Stimulated activated naive CD8-positive, alpha-beta T cell treated with anti-CD3 and anti-CD28 coated beads, Interleukin-15, Interleukin-2, amounts not matched to agents 100 U/mL and 50 U/mL, for 24 hours (primary cell): ENCODE measurements around the gene DCK.
"Not testable (repeated sequence)": the region's sequence is repeated elsewhere in the genome, so short reads cannot be mapped to it uniquely, and the experiment has no call there.

Experiments used
- ATAC-seq: fragments of 150-1000 bp; cut with Tn5 transposase; one replicate; pipeline ENCODE4 v1.10.0; 2021
- DNase-seq: peaks from one replicate; pipeline ENCODE4 v3.0.0; 2021

DCK gene

GRCh38 chr4:70993181-70994068 lies at the start of gene DCK:
TSS of gene DCK (plus strand) at chr4:70993649. CDS start at chr4:70993836, 187 bp downstream.
- peak; percentile 91 for DNase-seq

GRCh38 chr4:70945046-70945445 lies 48.4 kb upstream of the DCK start:
- ATAC-seq (no peak), DNase-seq (no peak)

More at GRCh38 chr4:70993181-70994068, at the start of gene DCK:
- peak; percentile 94 for ATAC-seq

- no peak for ATAC-seq
These were observed 47.9 kb upstream of the DCK start for GRCh38 chr4:70945452-70946055.

DNA sequence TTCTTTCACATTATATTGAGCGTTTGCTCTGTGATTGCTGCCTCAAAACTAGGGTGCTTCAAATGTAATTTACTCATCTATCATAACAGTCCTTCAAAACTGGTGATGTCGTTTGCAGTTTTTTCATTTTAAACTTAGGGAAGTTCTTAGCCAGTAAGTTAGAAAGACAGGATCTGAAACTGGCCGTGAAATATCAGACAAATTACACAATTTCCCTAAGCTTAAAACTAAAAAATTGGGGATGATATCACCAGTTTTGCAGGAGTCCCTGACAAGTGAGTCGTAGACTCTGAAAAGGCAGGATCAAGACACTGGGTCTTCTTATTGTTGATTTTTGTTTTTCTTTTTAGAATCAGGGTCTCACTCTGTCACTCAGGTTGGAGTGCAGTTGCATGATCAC lies 46.5 kb upstream of the DCK start:
- DNase-seq: no peak
- ATAC-seq: no peak

More at GRCh38 chr4:70945452-70946055, 47.9 kb upstream of the DCK start:
- DNase-seq: no peak

DNA sequence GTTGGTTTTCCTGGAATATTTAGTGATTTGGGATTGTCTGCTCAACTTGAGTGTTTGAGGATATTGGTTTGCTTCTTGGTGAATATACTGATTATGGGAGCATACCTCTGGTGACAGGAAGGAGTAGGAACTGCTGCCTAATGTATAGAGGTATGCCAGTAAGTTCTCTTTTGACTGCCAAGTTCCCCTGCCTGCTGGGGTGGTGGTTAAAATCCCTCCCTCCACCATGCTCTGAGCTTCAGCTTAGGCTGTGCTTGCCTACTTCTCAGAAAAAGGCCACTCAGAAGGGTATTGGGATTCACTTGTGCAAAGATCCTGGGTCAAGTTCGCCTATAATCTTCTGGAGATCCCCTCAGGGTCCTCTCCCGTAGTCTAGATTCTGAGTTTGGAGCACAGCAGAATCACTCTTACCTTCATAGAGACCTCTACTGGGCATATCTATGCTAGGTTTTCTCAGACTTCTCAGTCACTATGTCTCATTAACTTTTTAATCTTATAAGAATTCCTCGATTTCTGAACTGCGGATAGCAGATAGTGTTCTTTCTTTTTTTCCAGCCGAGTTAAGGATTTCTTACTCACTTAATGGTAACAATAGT lies 44.7 kb upstream of the DCK start:
- ATAC-seq: no peak

DNA sequence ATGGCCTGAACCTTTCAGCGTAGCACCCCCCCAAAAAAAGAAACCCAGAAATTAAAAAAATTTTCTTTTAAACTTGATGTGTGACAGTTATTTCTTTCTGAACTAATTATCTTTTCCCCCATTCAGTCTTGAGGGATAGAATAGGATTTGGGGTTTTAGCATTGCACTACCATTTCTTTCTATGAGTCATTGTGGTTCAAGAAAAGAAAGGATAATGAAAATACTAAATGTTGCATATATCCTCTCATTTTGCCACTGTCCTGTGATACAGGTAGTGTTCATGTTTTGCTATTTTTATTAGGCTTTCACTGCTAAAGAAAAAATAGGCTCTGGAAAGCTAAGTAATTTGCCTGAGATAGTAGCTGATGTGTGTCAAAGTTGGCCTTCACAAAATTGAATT lies 39.4 kb upstream of the DCK start:
- no peak for ATAC-seq
- no peak for DNase-seq

More for the DNA sequence above, 44.7 kb upstream of the DCK start:
- no peak for DNase-seq

GRCh38 chr4:70956549-70957210 lies 36.8 kb upstream of the DCK start:
- ATAC-seq (no peak), DNase-seq (no peak)

DNA sequence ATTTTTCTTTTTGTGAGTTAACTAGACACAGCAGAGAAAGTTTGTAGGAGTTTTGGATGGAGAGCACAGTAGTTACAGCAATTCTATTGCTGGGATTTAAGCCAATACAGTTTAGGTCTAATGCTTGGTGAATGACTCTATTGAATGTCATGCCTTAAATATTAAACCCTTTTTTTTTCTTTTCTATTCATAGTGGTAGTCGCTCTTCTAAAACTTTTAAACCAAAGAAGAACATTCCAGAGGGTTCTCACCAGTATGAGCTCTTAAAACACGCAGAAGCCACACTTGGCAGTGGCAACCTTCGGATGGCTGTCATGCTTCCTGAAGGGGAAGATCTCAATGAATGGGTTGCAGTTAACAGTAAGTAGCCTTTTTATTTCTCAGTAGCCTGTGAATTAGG lies 34.8 kb upstream of the DCK start:
- DNase-seq: no peak
- ATAC-seq: no peak

DNA sequence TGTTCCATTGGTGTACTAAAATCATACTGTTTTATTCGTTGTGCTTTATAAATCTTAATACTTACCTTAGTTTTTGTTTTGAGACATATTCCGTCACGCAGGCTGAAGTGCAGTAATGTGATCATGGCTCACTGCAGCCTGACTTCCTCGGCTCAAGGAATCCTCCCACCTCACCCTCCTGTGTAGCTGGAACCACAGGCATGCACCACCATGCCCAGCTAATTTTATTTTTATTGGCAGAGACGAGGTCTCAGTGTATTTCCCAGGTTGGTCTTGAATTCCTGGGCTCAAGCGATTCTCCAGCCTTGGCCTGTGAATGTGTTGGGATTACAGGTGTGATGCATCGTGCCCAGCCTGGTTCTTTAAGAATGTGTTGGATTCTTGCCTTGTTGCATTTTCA lies 24.4 kb upstream of the DCK start:
- no peak for DNase-seq
- ATAC-seq: no peak

DNA sequence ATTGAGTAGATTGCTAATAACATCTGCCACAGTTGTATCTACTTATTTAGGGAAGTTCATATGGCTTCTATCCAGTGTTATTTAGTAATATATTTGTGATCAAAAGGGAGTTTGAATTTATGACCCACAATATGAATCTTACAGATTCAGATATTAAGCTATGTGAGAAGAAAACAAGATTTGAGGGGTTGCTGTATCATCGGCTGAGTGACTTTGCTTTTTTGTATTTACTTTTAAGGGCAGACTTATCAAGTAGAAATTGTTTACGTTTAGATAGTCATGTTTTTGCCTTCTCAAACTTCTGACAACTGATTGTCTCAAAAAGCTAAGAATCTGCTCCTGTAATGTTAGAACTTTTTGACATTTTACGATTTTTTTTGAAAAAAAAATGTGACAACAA lies 17.2 kb upstream of the DCK start:
- ATAC-seq (no peak), DNase-seq (no peak)

GRCh38 chr4:70979445-70980008 lies 13.9 kb upstream of the DCK start:
- DNase-seq: no peak
- no peak for ATAC-seq

- DNase-seq: no peak
- no peak for ATAC-seq
These were observed 13.3 kb upstream of the DCK start for GRCh38 chr4:70980196-70980595.

DNA sequence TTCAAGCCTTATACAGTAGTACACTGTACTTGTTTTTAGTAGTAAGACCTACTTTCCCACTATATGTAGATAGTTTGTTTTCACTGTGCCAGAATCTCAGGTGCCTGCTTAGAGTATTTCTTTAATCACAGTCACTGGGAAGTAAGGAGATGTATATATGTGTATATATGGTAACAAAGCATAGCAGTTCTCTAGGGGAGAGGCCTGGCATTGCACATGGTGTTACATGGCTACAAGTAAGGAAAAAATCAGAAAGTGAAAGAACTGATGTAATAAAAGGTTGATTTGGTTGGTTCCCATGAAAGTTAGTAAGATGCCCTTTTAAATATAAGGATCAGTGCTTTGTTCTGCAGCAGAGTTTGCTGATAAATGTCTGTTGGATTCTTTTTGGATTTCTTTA lies 9.3 kb upstream of the DCK start:
- DNase-seq: no peak

GRCh38 chr4:70984589-70984988 lies 8.9 kb upstream of the DCK start:
- ATAC-seq (no peak), DNase-seq (no peak)

More for the DNA sequence above, 9.3 kb upstream of the DCK start:
- ATAC-seq: no peak

GRCh38 chr4:70991596-70991995 lies 1.9 kb upstream of the DCK start:
- ATAC-seq: no peak
- DNase-seq: no peak

- DNase-seq: no peak
- no peak for ATAC-seq
These were observed 1.0 kb upstream of the DCK start for GRCh38 chr4:70992391-70992881.

DNA sequence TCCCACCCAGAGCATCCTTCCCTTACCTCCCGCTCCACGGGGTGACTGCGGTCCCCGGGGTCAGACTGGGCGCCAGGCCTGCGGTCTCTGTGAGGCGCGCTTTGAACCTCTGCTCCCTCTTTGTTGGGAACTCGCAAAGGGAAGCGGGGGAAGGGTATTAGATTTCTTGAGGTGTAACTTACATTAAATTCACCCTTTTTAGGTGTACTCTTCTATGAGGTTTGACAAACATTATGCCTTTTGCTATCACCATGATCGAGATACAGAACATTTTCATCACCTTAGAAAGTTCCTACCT lies 569 bp downstream of the DCK start:
- DNase-seq (no peak), ATAC-seq (no peak)

- ATAC-seq: no peak
These were observed 1.1 kb downstream of the DCK start for GRCh38 chr4:70994387-70995099.

DNA sequence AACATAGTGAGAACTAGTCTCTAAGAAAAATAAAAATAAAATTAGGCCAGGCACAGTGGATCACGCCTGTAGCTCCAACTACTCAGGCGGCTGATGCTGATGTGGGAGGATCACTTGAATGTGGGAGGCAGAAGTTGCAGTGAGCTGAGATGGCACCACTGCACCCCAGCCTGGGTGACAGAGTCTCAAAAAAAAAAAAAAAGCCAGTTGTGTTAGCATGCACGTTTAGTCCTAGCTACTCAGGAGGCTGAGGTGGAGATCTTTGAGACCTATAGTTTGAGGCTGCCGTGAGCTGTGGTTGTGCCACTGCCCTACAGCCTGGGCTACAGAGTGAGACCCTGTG lies 2.5 kb downstream of the DCK start:
- DNase-seq (no peak), ATAC-seq (peak; percentile 7)

More at GRCh38 chr4:70994387-70995099, 1.1 kb downstream of the DCK start:
- no peak for DNase-seq

DNA sequence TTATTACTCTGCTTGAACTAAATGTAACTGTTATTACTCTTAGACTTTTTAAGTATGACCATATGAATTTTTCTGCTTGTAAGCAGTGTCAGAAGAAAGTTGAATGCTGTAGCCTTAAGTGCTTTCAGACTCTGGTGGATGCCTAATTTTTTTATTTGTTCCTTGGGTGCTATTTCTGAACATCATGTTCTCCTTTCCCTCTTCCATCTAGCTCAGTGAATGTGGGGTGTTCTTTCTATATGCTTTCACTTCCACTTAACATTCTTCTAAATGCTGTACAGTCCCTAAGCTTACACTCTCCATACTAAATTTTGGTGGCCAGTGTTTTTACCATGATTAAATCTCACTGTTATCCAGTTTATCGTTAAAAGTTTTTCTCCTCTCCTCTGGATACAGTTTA lies 3.6 kb downstream of the DCK start:
- no peak for DNase-seq
- ATAC-seq: no peak

GRCh38 chr4:70997546-70997945 lies 4.1 kb downstream of the DCK start:
- ATAC-seq (no peak), DNase-seq (no peak)

DNA sequence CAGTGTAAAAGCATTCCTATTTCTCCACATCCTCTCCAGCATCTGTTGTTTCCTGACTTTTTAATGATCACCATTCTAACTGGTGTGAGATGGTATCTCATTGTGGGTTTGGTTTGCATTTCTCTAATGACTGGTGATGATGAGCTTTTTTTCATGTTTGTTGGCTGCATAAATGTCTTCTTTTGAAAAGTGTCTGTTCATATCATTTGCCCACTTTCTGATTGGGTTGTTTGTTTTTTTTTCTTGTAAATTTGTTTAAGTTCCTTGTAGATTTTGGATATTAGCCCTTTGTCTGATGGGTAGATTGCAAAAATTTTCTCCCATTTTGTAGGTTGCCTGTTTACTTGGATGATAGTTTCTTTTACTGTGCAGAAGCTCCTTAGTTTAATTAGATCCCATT lies 6.2 kb downstream of the DCK start:
- not testable (repeated sequence) for ATAC-seq, DNase-seq
